AG08395 (cell line): ENCODE results near the gene SPRED2.

ENCODE experiments used
- DNase-seq: peaks from one replicate; pipeline ENCODE4 v3.0.0; 2012; ENCODE audit warnings: mixed read lengths, low spot score

Gene SPRED2

DNA sequence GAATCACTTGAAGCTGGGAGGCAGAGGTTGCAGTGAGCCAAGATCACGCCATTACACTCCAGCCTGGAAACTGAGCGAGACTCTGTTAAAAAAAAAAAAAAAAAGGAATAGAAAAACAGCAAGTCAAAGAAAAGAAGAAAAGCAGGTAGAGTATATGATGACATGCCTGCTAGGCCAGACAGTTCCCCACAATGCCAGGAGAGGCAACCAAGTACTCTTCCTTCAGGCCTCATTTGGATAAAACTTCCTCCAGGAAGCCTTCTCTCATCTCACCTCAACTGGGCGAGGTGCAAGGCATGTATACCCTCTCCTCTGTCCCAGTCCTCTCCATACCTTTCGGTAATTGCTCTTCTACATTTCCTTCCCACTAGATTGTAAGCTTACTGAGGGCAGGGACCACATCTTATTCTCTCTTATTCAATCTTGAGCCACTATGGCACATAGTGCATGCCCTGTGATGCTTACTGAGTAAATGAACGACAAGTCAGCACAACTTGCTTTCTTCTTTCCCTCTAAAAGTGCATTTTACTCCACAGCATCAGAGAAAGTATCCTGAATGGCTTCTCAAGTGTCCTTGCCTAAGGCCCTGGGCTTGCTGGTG lies 10.1 kb upstream of the SPRED2 start:
- no peak for DNase-seq

DNA sequence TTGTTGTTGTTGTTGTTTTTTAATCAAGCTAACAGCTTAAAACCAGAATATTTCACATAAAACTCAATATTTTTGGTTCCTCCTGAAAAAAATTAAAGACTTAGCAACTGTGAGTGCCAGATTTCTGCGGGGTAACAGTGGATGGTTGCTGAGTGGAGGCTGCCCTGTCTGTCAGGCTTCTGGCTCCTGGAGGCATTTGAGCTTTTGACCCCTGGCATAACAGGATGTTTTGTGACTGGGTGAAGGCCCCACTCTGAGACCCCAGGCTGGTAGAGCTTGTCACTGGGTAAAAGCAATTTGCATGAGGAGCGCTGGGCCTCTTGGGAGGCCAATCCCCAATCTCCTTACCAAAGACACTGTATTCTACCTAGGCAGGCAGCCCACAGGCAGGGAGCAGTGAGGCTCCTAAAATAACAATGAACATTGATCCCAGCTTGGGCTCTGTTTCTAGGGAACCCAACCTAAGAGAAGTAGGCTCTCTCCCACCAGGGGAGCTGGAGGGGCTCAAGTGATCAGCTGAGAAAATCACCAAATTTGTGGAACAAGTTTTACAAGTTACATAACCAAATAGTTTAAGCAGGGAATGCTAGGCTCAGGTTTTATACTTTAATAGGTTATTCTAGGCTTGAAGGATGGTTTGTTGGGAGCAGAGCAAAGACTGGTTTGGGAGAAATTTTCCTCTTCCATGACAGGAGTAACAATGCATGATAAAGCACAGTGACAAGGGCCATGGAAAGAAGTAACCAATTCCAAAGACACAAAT lies 5.9 kb upstream of the SPRED2 start:
- DNase-seq: no peak

- no peak for DNase-seq
Measured at GRCh38 chr2:65437392-65438135, 5.2 kb upstream of the SPRED2 start.

GRCh38 chr2:65436824-65437221 lies 4.4 kb upstream of the SPRED2 start:
- DNase-seq: no peak

DNA sequence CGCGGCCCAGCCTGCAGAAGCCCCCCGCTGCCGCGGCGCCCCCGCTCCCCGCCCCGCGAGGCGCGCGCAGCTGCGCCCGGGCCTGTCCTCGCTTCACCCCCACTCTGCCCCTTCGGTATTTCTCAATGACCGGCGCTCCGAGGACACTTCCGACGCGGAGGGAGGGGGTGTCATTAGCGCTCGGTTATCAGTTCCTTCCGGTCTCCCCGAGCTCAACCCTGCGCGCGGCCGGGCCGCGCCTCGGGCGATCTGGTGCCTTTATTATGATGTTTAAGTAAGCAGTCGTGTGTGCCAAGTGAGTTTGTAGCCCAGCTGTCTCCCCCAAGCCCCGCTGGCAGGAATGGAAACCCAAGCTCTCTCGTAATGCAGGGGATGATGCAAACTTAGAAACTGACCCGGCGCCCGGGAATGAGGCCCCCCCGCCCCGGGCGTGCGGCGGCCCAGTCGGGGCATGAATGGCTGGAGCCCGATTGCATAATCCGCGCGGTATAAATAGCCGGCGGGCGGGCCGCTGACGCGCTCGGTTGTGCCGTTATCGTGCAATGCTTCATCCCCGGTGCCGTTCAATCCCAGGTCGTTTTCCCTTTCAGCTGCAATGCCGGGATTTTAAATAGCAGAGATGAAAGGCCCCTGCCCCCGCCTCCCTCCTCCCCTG lies 3.9 kb upstream of the SPRED2 start:
- DNase-seq: peak; percentile 95

GRCh38 chr2:65435625-65436168 lies 3.3 kb upstream of the SPRED2 start:
- peak; percentile 94 for DNase-seq

GRCh38 chr2:65434592-65435241 lies 2.3 kb upstream of the SPRED2 start:
- DNase-seq: no peak

- no peak for DNase-seq
Measured at GRCh38 chr2:65431421-65432226, 775 bp downstream of the SPRED2 start.

- DNase-seq: no peak
Measured at GRCh38 chr2:65430603-65431420, 1.6 kb downstream of the SPRED2 start.

GRCh38 chr2:65429786-65430602 lies 2.4 kb downstream of the SPRED2 start:
- no peak for DNase-seq

DNA sequence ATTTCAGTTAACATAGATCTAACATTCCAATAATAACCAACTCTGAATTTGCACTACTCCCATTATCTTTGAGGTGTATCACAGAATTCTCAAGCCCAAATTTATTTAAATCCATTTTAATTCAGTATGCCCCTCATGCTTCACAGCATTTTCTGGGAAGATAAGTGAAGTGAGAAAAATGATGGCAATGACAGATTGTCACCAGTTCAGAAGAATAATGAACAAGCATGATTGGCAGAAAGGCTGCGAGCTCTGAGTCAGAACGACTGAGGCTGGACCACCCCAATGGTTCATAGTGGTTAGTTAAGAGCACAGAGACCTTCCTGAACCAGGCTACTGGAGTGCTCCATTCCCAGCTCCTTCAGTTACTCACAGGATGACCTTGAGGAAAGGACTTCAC lies 4.9 kb downstream of the SPRED2 start:
- no peak for DNase-seq

- DNase-seq: no peak
Measured at GRCh38 chr2:65425276-65425675, 7.1 kb downstream of the SPRED2 start.

GRCh38 chr2:65424391-65424790 lies 8.0 kb downstream of the SPRED2 start:
- DNase-seq: no peak

- DNase-seq: no peak
Measured at GRCh38 chr2:65421432-65421748, 11.0 kb downstream of the SPRED2 start.

DNA sequence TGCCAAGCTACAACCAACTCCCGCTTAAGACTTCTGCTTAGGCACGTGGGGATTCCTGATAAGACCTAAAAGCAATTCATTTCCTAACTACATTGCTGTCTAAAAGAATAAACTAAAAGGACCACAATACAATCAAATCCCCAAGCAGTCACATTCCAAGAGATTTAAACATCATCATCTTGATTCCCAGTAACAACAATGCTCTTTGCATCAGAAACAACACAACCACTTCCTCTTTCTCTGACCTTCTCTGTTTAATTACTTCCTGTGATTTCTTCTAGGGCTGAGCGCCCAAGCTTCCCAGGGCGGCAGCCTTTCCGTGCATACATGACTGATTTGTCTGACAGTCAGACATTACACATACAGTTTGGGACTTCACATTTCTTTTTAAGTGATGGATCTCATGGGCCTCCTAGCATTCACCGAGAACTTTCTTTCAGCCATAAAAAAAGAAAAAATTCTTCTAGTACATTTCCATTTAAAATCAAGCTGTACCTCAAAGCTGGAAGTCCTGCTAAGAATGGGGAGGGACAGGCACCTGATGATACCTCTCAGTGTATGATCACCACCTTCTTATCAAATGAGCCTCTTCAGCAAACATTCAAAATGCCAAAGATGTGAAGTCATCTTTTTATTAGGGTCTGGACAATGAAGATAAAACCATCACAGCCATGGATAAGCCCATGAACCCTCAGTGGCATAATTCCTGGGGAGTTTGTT lies 11.5 kb downstream of the SPRED2 start:
- DNase-seq: no peak

- DNase-seq: no peak
Measured at GRCh38 chr2:65417509-65418085, 14.8 kb downstream of the SPRED2 start.

- DNase-seq: no peak
Measured at GRCh38 chr2:65416945-65417344, 15.5 kb downstream of the SPRED2 start.

DNA sequence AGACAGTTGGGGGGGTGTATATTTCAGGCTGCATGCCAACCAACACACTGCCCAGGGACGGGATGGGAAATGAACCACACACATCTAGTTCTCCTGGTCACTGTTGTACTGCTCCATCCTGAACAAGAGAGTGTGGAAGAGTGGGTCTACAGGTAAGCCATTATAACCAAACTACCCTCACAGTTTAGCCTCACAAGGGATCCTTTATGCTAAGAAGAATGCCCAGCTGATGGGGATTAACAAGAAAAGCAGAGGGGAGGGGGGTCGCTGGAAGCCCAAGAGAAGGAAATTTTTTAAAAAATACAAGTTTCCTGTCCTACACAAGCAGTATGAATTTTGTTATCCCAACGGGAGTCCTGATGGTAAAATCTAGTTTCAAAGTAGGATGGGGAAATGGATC lies 16.1 kb downstream of the SPRED2 start:
- no peak for DNase-seq
